SH-SY5Y (cell line): ENCODE results near the gene ABCB10.

Source experiments
- GATA2 ChIP-seq: IDR thresholded peaks from 2 replicates; pipeline ENCODE4 v1.6.1; 2011; ENCODE audit warnings: mild to moderate bottlenecking, low read depth, low read length
- GATA3 ChIP-seq: IDR thresholded peaks from 2 replicates; pipeline ENCODE4 v1.6.1; 2011; ENCODE audit warnings: low read depth, mild to moderate bottlenecking, low read length, moderate library complexity

DNA sequence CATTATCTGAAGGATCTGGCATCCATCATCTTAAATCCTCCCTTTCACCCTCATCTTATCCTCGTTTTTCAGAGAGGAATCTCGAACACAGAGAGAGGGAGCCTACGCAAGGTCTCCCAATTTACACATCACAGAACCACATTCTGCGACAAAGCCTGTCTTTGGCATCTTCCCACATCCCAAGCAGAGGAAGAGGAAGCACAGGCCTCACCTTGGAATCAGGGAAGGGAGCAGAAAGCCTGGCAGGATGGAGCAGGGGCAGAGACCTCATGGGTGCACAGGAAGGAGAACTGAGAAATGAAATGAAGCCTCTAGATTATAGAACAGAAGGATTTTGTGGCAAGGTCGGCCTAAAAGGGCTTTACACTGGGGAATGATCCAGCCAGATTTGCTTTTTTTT lies 5.8 kb downstream of the ABCB10 start:
- TF ChIP-seq GATA2, result no peak
- no peak for TF ChIP-seq GATA3
